Upper lobe of left lung (tissue), 6 donors: Measurements from ENCODE around the gene ATP1B3. TPM values are rescaled to one million over a fixed set of nuclear protein-coding genes. Genes with fewer than 3 reads are reported as not detected.

ENCODE experiments used
- ATAC-seq, 2 donors: fragments of 200-7000 bp; cut with Tn5 transposase; one replicate each; pipeline ENCODE4 v1.9.1; 2022; ENCODE audit warnings: mild to moderate bottlenecking in 2 of 2, moderate library complexity in 2 of 2; ENCODE audit not compliant: low FRiP score in 2 of 2
- DNase-seq, 2 donors: peaks; one replicate each; pipeline ENCODE4 v3.0.0-alpha.2; 2019 to 2020
- H3K27ac ChIP-seq, 4 donors: fragments of 200-600 bp; sonication (generic); one replicate each; pipeline ENCODE4 v1.5.1; 2016 to 2019
- H3K27me3 ChIP-seq, 4 donors: fragments of 200-600 bp; sonication (generic); one replicate each; pipeline ENCODE4 v1.5.1; 2017 to 2019
- H3K36me3 ChIP-seq, 4 donors: fragments of 200-600 bp; sonication (generic); one replicate each; pipeline ENCODE4 v1.5.1; 2016 to 2019
- H3K4me1 ChIP-seq, 4 donors: fragments of 200-600 bp; sonication (generic); one replicate each; pipeline ENCODE4 v1.5.1; 2018 to 2019
- H3K4me3 ChIP-seq, 4 donors: fragments of 200-600 bp; sonication (generic); one replicate each; pipeline ENCODE4 v1.5.1; 2017 to 2019; ENCODE audit warnings: mild to moderate bottlenecking in 2 of 4, moderate library complexity in 1 of 4
- H3K9me3 ChIP-seq, 4 donors: fragments of 200-600 bp; sonication (generic); one replicate each; pipeline ENCODE4 v1.5.1; 2018 to 2019
- EP300 ChIP-seq, 4 donors: sonication (generic); formaldehyde crosslinking; IDR thresholded peaks; one replicate each; pipeline ENCODE4 v1.5.1; 2017; ENCODE audit warnings: antibody characterized with exemption in 4 of 4, control low read depth in 2 of 4
- POLR2A ChIP-seq, 4 donors: fragments of 450-650 bp; IDR thresholded peaks; one replicate each; pipeline ENCODE4 v1.5.1; 2016 to 2017; ENCODE audit warnings: antibody characterized with exemption in 4 of 4, mild to moderate bottlenecking in 2 of 4
- POLR2AphosphoS5 ChIP-seq, 2 donors: sonication (generic); formaldehyde crosslinking; IDR thresholded peaks; one replicate each; pipeline ENCODE4 v1.5.1; 2017; ENCODE audit warnings: antibody characterized with exemption in 2 of 2
- WGBS, 2 donors: methylation state at CpG; one replicate each; pipeline ENCODE4 v1.1.5; 2017 to 2018; 5-methylcytosine and 5-hydroxymethylcytosine counted together
- total RNA-seq, 6 donors: library from RNA; depleted of rRNA in 4 of 6; stranded (reverse); fragments of >200 nt in 4 of 6; gene quantifications; one replicate each; pipeline versions ENCODE4 v1.1.0 to v1.2.1, GENCODE V29; 2016 to 2021
- TF ChIP-seq, protein P1 (sequence below), 6 experiments: fragments of 450-650 bp in 4 of 6; fragments of 200-600 bp in 2 of 6; sonication (generic) in 2 of 6; IDR thresholded peaks; one replicate each; pipeline ENCODE4 v1.5.1; 2016 to 2019; ENCODE audit warnings: antibody characterized with exemption in 6 of 6
- donor health status: DM: no; HTN: no; CAD: no; lungs with moderate emphysema.
- donor health status: DM: no; HTN: yes; CAD: no; lungs with severe emphysema.

The ATP1B3 gene
- 100 to 1,000 TPM in 2 of 6 donors, 10 to 100 TPM in 4; 68.8 to 309 (median 92.2) TPM for total RNA-seq

DNA sequence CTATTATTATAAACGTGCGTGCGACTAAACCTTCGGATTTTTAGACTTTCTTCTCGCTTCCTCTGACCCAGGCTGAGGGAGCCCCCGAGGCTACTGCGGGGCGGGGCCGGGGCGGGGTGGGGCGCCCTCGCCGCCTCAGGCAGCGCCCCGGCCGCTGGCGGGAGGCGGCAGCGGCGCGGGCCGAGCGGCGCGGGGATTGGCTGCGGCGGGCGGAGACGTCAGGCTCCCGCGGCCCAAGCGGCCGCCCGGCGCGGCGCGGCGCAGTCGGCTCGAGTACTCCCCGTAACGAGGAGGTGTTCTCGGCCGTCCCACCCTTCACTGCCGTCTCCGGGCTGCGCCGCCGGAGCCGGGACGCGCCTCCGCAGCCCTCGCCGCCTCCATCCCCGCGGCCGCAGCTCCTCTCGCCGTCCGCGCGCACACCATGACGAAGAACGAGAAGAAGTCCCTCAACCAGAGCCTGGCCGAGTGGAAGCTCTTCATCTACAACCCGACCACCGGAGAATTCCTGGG lies at the start of gene ATP1B3:
TSS of gene ATP1B3 (plus strand) at position 263 of the 510 bp plus-strand sequence. CDS start at position 422, 159 bp downstream.
- peak within 1 kb of the TSS; percentile 62 to 95 (median 90) for H3K4me3 ChIP-seq
- peak; percentile 93 to 94 for ATAC-seq
- H3K27ac ChIP-seq = peak within 1 kb of the TSS; percentile 97 to 100 (median 98)
- TF ChIP-seq POLR2AphosphoS5 (IDR thresholded peaks at IDR 0.05) (peak; percentile 89 to 95), POLR2A (IDR thresholded peaks at IDR 0.05) (peak; percentile 73 to 95 (median 91)), EP300 (IDR thresholded peaks at IDR 0.05) (no peak)
- TF ChIP-seq, protein P1, sequence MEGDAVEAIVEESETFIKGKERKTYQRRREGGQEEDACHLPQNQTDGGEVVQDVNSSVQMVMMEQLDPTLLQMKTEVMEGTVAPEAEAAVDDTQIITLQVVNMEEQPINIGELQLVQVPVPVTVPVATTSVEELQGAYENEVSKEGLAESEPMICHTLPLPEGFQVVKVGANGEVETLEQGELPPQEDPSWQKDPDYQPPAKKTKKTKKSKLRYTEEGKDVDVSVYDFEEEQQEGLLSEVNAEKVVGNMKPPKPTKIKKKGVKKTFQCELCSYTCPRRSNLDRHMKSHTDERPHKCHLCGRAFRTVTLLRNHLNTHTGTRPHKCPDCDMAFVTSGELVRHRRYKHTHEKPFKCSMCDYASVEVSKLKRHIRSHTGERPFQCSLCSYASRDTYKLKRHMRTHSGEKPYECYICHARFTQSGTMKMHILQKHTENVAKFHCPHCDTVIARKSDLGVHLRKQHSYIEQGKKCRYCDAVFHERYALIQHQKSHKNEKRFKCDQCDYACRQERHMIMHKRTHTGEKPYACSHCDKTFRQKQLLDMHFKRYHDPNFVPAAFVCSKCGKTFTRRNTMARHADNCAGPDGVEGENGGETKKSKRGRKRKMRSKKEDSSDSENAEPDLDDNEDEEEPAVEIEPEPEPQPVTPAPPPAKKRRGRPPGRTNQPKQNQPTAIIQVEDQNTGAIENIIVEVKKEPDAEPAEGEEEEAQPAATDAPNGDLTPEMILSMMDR (IDR thresholded peaks at IDR 0.05) = peak in 4 of 6 experiments; percentile 24 to 48 (median 42)
- no peaks in the 10 kb centered on the region for H3K36me3 ChIP-seq
- peaks cover 18 to 40% (median 26%) of the 10 kb centered on the region in 4 donors for H3K4me1 ChIP-seq
- DNase-seq = peak; percentile 83 to 98
- no peaks in the 10 kb centered on the region for H3K27me3 ChIP-seq
- no peaks in the 10 kb centered on the region for H3K9me3 ChIP-seq
- WGBS, 2 donors = 1% methylated on average over 40 of the region's 69 CpGs; no CpG with 5 or more reads in 1 of the 2 donors

DNA sequence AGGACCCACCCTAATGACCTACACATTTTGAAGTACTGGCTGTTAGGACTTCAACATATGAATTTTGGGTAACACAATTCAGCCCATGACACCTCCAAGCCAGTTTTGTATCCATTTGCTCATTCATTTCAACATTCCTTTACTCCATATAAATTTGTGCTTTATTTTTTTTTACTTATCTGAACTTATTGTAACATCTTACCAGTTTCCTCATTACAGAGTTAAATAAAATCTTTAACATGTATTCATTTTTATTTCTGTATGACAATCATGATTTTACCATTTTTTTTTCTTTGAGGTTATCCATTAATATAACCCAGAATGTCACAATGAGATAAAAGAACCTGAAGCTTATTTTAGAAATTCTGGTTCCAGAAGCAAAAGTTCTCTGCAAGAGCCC lies 48.0 kb upstream of the ATP1B3 start:
- DNase-seq (no peak), ATAC-seq (no peak)
- no peaks in the 10 kb centered on the region for H3K9me3 ChIP-seq
- TF ChIP-seq POLR2AphosphoS5 (IDR thresholded peaks at IDR 0.05) = no peak
- no peak for TF ChIP-seq EP300 (IDR thresholded peaks at IDR 0.05)
- TF ChIP-seq, protein P1 (IDR thresholded peaks at IDR 0.05) = no peak
- TF ChIP-seq POLR2A (IDR thresholded peaks at IDR 0.05) = no peak
- no peak overlapping the region for H3K27ac ChIP-seq
- peaks cover 0 to 10% (median 5%) of the 10 kb centered on the region in 4 donors for H3K4me1 ChIP-seq
- no peaks in the 10 kb centered on the region for H3K36me3 ChIP-seq
- H3K4me3 ChIP-seq = no peak overlapping the region
- H3K27me3 ChIP-seq = no peaks in the 10 kb centered on the region

GRCh38 chr3:141828890-141829289 lies 47.6 kb upstream of the ATP1B3 start:
- H3K36me3 ChIP-seq = no peaks in the 10 kb centered on the region
- H3K27me3 ChIP-seq = no peaks in the 10 kb centered on the region
- H3K9me3 ChIP-seq = no peaks in the 10 kb centered on the region
- no peak overlapping the region for H3K27ac ChIP-seq
- H3K4me1 ChIP-seq = peaks cover 0 to 10% (median 5%) of the 10 kb centered on the region in 4 donors
- peak in 1 of 2 donors; percentile 71 for DNase-seq
- 23 to 25% methylated on average over 2 of the region's 2 CpGs for WGBS, 2 donors
- peak; percentile 58 to 71 for ATAC-seq
- H3K4me3 ChIP-seq = no peak overlapping the region
- TF ChIP-seq EP300 (IDR thresholded peaks at IDR 0.05) (no peak), POLR2AphosphoS5 (IDR thresholded peaks at IDR 0.05) (peak in 1 of 2 donors; percentile 5)

DNA sequence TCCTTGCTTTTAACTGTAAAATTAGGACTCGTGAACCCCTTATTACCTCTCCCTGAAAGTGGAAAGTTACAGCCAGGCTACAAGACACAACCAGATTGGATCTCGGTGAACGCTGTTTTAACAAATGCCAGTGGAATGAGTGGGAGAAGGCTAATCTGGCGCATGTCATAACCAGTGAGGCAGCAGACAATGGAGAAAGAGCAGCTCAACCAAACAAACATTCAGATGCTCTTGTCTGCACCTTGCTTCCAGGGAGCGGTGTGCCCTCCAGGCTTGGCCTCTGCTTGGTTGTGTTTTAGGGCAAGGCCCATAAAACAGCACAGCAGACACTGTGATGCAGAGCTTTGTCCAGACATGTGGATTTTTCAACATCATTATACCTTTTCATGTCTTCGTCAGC lies 45.9 kb upstream of the ATP1B3 start:
- Histone ChIP-seq H3K4me3 (no peak overlapping the region), H3K9me3 (no peaks in the 10 kb centered on the region), H3K4me1 (peaks cover 0 to 10% (median 5%) of the 10 kb centered on the region in 4 donors), H3K27me3 (no peaks in the 10 kb centered on the region), H3K36me3 (no peaks in the 10 kb centered on the region), H3K27ac (no peak overlapping the region)
- no peak for ATAC-seq
- DNase-seq = no peak
- TF ChIP-seq POLR2A (IDR thresholded peaks at IDR 0.05) (no peak), POLR2AphosphoS5 (IDR thresholded peaks at IDR 0.05) (no peak), EP300 (IDR thresholded peaks at IDR 0.05) (no peak)
- TF ChIP-seq, protein P1 (IDR thresholded peaks at IDR 0.05) = no peak
- WGBS, 2 donors = 93 to 94% methylated on average over 6 of the region's 6 CpGs

GRCh38 chr3:141834292-141834691 lies 42.2 kb upstream of the ATP1B3 start:
- Histone ChIP-seq H3K4me1 (peaks cover 0 to 3% (median 0%) of the 10 kb centered on the region in 4 donors), H3K27ac (no peak overlapping the region), H3K4me3 (no peak overlapping the region), H3K9me3 (no peaks in the 10 kb centered on the region), H3K27me3 (no peaks in the 10 kb centered on the region), H3K36me3 (no peaks in the 10 kb centered on the region)
- 93 to 97% methylated on average over 3 of the region's 3 CpGs for WGBS, 2 donors
- DNase-seq (no peak), ATAC-seq (no peak)
- TF ChIP-seq POLR2AphosphoS5 (IDR thresholded peaks at IDR 0.05) = no peak
